ENCODE results near the gene CEP135.

DNA sequence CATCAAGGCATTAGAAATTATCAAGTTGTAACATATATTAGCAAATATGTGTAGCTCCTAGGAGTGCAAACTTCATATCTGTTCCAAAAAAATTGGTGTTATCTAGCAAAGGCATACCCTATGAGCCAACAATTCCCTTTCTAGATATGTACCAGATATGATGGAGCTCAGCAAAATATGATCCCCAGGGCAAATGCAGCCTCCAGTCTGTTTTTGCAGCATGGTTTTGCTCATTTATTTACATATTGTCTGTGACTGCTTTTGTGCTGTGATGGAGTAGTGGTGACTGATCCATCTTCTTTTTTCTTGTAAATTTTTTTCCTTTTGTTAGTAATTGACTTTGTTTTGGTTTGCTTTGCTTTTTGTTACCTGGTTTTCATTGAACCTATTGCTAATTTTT, 41.0 kb downstream of the CEP135 start:
- TF ChIP-seq SPI1 (IDR thresholded peaks at IDR 0.05; ENCODE audit: low read depth, low read length) (no peak), POLR2AphosphoS5 (IDR thresholded peaks at IDR 0.05; ENCODE audit: low read depth, low read length) (no peak), POLR2A (IDR thresholded peaks at IDR 0.05; ENCODE audit: low read depth, low read length) (no peak), TAF1 (IDR thresholded peaks at IDR 0.05; ENCODE audit: low read depth, low read length) (no peak), PAX5 (IDR thresholded peaks at IDR 0.05; ENCODE audit: insufficient read depth, low read length, severe bottlenecking) (no peak), POU2F2 (IDR thresholded peaks at IDR 0.05; ENCODE audit: low read depth, low read length) (no peak)
